Measurements from ENCODE around the gene CHCHD4.

The CHCHD4 gene

GRCh38 chr3:14159426-14159825 is 34.8 kb upstream of the CHCHD4 start:
- H3K27ac ChIP-seq = no peak overlapping the region
- H3K4me3 ChIP-seq = no peak overlapping the region
- H3K36me3 ChIP-seq = peaks cover 85 to 91% (median 86%) of the 10 kb centered on the region in 11 experiments
- H3K4me2 ChIP-seq = no peak overlapping the region
- TF ChIP-seq Cebpa-rat (IDR thresholded peaks at IDR 0.05) = no peak
- no peak overlapping the region for H3K9ac ChIP-seq
- no peaks in the 10 kb centered on the region for H3K27me3 ChIP-seq
- peaks cover 0 to 13% (median 0%) of the 10 kb centered on the region in 11 experiments; a peak in 4 of 22 replicates for H4K20me1 ChIP-seq
- peaks cover 20 to 29% (median 24%) of the 10 kb centered on the region in 11 experiments for H3K9me3 ChIP-seq (replicated peaks in 1 of 11)
- H3K4me1 ChIP-seq = peaks cover 11 to 23% (median 15%) of the 10 kb centered on the region in 10 experiments

DNA sequence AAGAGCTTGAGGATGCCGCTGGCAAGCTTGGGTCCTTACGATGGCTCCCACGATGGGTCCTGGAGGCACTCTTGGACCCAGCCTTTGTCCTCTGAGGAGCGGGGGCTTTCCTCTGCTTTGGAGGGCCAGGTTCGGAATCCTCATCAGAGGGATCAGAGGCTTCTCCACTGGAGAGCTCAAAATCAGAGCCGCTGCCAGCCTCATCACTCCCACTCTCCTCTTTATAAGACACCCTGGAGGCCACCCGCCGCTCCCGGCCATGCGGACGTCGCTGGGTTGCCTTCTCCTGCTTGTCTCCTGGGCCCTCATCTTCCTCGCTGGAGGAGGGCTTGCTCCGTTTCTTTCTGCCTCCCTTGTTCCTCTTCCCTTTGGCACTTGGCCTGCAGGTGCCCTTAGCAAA is 33.7 kb upstream of the CHCHD4 start:
- peaks cover 0 to 23% (median 0%) of the 10 kb centered on the region in 11 experiments; a peak in 6 of 22 replicates for H4K20me1 ChIP-seq
- H3K4me3 ChIP-seq = no peak overlapping the region
- peaks cover 11 to 33% (median 24%) of the 10 kb centered on the region in 10 experiments for H3K4me1 ChIP-seq
- H3K27me3 ChIP-seq = no peaks in the 10 kb centered on the region
- H3K9me3 ChIP-seq (replicated peaks in 1 of 11) = peaks cover 20 to 26% (median 24%) of the 10 kb centered on the region in 11 experiments
- no peak overlapping the region for H3K9ac ChIP-seq
- H3K4me2 ChIP-seq = no peak overlapping the region
- TF ChIP-seq Cebpa-rat (IDR thresholded peaks at IDR 0.05) = no peak
- peaks cover 78 to 91% (median 85%) of the 10 kb centered on the region in 11 experiments for H3K36me3 ChIP-seq
- H3K27ac ChIP-seq = no peak overlapping the region

- Histone ChIP-seq H3K27me3 (no peaks in the 10 kb centered on the region), H4K20me1 (peaks cover 0 to 27% (median 3%) of the 10 kb centered on the region in 11 experiments; a peak in 9 of 22 replicates), H3K9ac (no peak overlapping the region), H3K9me3 (replicated peaks in 1 of 11) (peaks cover 19 to 25% (median 23%) of the 10 kb centered on the region in 11 experiments), H3K4me1 (peaks cover 11 to 33% (median 24%) of the 10 kb centered on the region in 10 experiments), H3K4me3 (no peak overlapping the region), H3K4me2 (no peak overlapping the region), H3K27ac (no peak overlapping the region), H3K36me3 (peaks cover 78 to 91% (median 83%) of the 10 kb centered on the region in 11 experiments)
- TF ChIP-seq Cebpa-rat (IDR thresholded peaks at IDR 0.05) = no peak
Observed at GRCh38 chr3:14157951-14158350, 33.3 kb upstream of the CHCHD4 start.

GRCh38 chr3:14156843-14157561 is 32.3 kb upstream of the CHCHD4 start:
- Histone ChIP-seq H3K9ac (no peak overlapping the region), H3K27me3 (no peaks in the 10 kb centered on the region), H4K20me1 (peaks cover 0 to 37% (median 9%) of the 10 kb centered on the region in 11 experiments; a peak in 13 of 22 replicates), H3K4me3 (no peak overlapping the region), H3K4me2 (no peak overlapping the region), H3K36me3 (peaks cover 73 to 91% (median 82%) of the 10 kb centered on the region in 11 experiments), H3K27ac (no peak overlapping the region), H3K4me1 (peaks cover 15 to 31% (median 27%) of the 10 kb centered on the region in 10 experiments), H3K9me3 (replicated peaks in 1 of 11) (peaks cover 11 to 15% (median 13%) of the 10 kb centered on the region in 11 experiments)
- TF ChIP-seq Cebpa-rat (IDR thresholded peaks at IDR 0.05) = no peak

DNA sequence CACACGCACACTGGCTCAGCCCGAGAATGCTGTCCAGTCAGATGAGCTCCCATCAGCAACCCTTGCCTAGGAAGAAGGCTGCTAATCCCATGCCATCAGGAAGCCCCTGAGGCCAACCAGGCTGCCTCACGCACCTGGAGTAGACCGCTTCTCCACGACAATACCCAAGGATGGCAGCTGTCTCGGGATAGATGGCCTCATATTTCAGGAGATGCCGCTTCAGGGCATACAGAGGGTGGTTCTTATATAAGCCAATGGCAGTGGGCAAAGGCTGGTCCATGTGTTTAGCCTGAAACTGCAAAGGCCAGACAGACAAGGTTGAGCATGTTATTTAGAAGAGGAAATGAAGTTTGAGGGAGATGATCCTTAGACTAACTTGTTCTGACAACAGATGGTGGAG is 31.5 kb upstream of the CHCHD4 start:
- H3K4me3 ChIP-seq = no peak overlapping the region
- no peak for TF ChIP-seq Cebpa-rat (IDR thresholded peaks at IDR 0.05)
- peaks cover 65 to 89% (median 76%) of the 10 kb centered on the region in 11 experiments for H3K36me3 ChIP-seq
- H3K27me3 ChIP-seq = no peaks in the 10 kb centered on the region
- peak overlapping the region in 2 of 11 experiments; percentile 68 to 70; a peak in 2 of 22 replicates for H3K4me2 ChIP-seq
- peaks cover 23 to 39% (median 34%) of the 10 kb centered on the region in 10 experiments for H3K4me1 ChIP-seq
- H3K27ac ChIP-seq = peak overlapping the region in 1 of 11 experiments; percentile 3; a peak in 1 of 22 replicates
- H4K20me1 ChIP-seq = peaks cover 0 to 45% (median 10%) of the 10 kb centered on the region in 11 experiments; a peak in 13 of 22 replicates
- H3K9me3 ChIP-seq (replicated peaks in 1 of 11) = peaks cover 3 to 7% (median 5%) of the 10 kb centered on the region in 11 experiments; a peak in 21 of 22 replicates
- no peak overlapping the region for H3K9ac ChIP-seq

- H3K4me3 ChIP-seq = no peak overlapping the region
Observed at GRCh38 chr3:14154895-14155440, 30.3 kb upstream of the CHCHD4 start.

DNA sequence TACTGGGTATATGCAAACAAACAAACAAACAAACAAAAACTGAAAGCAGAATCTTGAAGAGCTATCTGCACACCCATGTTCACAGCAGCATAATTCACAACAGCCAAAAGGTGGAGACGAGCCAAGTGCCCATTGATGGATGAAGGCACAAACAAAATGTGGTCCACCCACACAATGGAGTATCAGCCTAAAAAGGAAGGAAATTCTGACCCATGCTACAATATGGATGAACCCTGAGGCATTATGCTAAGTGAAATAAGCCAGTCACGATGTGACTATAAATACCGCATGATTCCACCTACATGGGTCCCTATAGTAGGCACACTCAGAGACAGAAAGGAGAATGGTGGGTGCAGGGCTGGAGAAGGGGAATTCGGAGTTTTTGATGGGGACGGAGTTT is 29.6 kb upstream of the CHCHD4 start:
- Histone ChIP-seq H3K4me3 (no peak overlapping the region), H3K27me3 (no peaks in the 10 kb centered on the region), H3K9ac (no peak overlapping the region), H3K36me3 (peaks cover 49 to 82% (median 64%) of the 10 kb centered on the region in 11 experiments), H3K27ac (peak overlapping the region in 1 of 11 experiments; percentile 55; a peak in 1 of 22 replicates), H4K20me1 (peaks cover 0 to 58% (median 11%) of the 10 kb centered on the region in 11 experiments; a peak in 15 of 22 replicates), H3K4me1 (peaks cover 23 to 49% (median 34%) of the 10 kb centered on the region in 10 experiments), H3K4me2 (peak overlapping the region in 10 of 11 experiments; percentile 15 to 76 (median 65); a peak in 18 of 22 replicates), H3K9me3 (replicated peaks in 1 of 11) (no peaks in the 10 kb centered on the region)
- no peak for TF ChIP-seq Cebpa-rat (IDR thresholded peaks at IDR 0.05)

More at GRCh38 chr3:14154895-14155440, 30.3 kb upstream of the CHCHD4 start:
- no peaks in the 10 kb centered on the region for H3K9me3 ChIP-seq (replicated peaks in 1 of 11)
- no peak for TF ChIP-seq Cebpa-rat (IDR thresholded peaks at IDR 0.05)
- no peaks in the 10 kb centered on the region for H3K27me3 ChIP-seq
- H3K9ac ChIP-seq = no peak overlapping the region
- peak overlapping the region; percentile 53 to 78 (median 68) for H3K4me2 ChIP-seq
- H4K20me1 ChIP-seq = peaks cover 0 to 56% (median 11%) of the 10 kb centered on the region in 11 experiments; a peak in 15 of 22 replicates
- H3K36me3 ChIP-seq = peaks cover 56 to 88% (median 71%) of the 10 kb centered on the region in 11 experiments
- H3K27ac ChIP-seq = peak overlapping the region in 8 of 11 experiments; percentile 0 to 61 (median 48); a peak in 12 of 22 replicates
- peaks cover 23 to 48% (median 34%) of the 10 kb centered on the region in 10 experiments for H3K4me1 ChIP-seq

DNA sequence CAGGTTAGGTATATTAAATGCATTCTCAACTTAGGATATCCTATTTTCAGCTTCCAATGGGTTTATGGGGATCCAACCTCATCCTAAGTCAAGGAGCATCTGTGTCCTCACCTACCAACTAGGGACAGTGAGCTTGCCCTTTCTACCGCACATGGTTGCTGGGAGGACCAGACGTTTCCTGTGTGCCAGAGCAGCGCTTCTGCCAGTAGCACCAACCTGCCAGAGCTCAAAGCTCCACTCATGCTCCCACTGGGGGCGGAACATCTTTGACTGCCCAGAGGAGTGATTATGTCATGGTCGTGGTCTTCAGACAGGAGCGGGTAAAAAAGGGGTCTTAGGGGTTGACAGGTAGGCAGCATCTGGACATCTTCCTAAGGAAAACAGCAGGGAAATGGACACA is 29.0 kb upstream of the CHCHD4 start:
- Histone ChIP-seq H3K4me2 (peak overlapping the region in 8 of 11 experiments; percentile 53 to 76 (median 69); a peak in 10 of 22 replicates), H3K27me3 (no peaks in the 10 kb centered on the region), H3K4me1 (peaks cover 23 to 49% (median 34%) of the 10 kb centered on the region in 10 experiments), H3K36me3 (peaks cover 44 to 77% (median 61%) of the 10 kb centered on the region in 11 experiments), H3K4me3 (no peak overlapping the region), H3K9me3 (replicated peaks in 1 of 11) (no peaks in the 10 kb centered on the region), H4K20me1 (peaks cover 0 to 58% (median 11%) of the 10 kb centered on the region in 11 experiments; a peak in 15 of 22 replicates), H3K27ac (no peak overlapping the region), H3K9ac (no peak overlapping the region)
- no peak for TF ChIP-seq Cebpa-rat (IDR thresholded peaks at IDR 0.05)

- Histone ChIP-seq H3K4me1 (peaks cover 23 to 52% (median 36%) of the 10 kb centered on the region in 10 experiments), H3K36me3 (peaks cover 38 to 77% (median 60%) of the 10 kb centered on the region in 11 experiments)
Observed at GRCh38 chr3:14152963-14153355, 28.3 kb upstream of the CHCHD4 start.

More at GRCh38 chr3:14152963-14153355, 28.3 kb upstream of the CHCHD4 start:
- no peaks in the 10 kb centered on the region for H3K27me3 ChIP-seq
- no peak overlapping the region for H3K9ac ChIP-seq
- H4K20me1 ChIP-seq = peaks cover 0 to 58% (median 11%) of the 10 kb centered on the region in 11 experiments; a peak in 15 of 22 replicates
- no peak overlapping the region for H3K27ac ChIP-seq
- H3K4me3 ChIP-seq = no peak overlapping the region
- H3K9me3 ChIP-seq (replicated peaks in 1 of 11) = no peaks in the 10 kb centered on the region
- H3K4me2 ChIP-seq = no peak overlapping the region
- no peak for TF ChIP-seq Cebpa-rat (IDR thresholded peaks at IDR 0.05)

Measured in BLaER1 treated with 17β-estradiol and CSF1 and Interleukin-3, amounts not matched to agents 10 nM and 100 nM (cell line).